ENCODE measurements around the gene CYSTM1.

The CYSTM1 gene

GRCh38 chr5:140174465-140175366, at the start of gene CYSTM1:
Gene CYSTM1 (plus strand): TSS chr5:140175188. CDS start chr5:140194466, 19,278 bp downstream.
- peak; percentile 96 for DNase-seq (ENCODE audit: low read depth)

DNA sequence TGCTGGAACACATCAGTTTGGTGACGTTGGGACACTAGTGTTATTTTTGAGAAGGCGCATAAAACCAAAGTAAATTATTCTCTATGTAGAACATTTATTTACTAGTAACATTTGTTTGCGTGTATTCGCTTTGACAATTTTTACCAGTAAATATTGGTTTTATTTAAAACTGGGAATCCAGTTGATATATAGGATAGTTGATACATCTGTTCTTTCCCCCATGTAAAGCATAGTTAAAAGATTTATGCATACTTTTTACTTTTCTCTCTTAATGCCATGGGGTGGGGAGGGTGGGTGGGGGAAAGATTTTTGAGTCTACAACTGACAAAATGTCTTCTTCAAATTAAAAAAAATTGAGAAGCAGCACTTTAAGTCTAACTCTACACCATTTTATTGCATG, 49.4 kb upstream of the CYSTM1 start, which contains the start of gene IGIP:
Gene IGIP (plus strand): TSS at position 301 of the 400 bp plus-strand sequence. CDS start 2,540 bp downstream, outside the sequence.
- DNase-seq (ENCODE audit: low read depth), result no peak

DNA sequence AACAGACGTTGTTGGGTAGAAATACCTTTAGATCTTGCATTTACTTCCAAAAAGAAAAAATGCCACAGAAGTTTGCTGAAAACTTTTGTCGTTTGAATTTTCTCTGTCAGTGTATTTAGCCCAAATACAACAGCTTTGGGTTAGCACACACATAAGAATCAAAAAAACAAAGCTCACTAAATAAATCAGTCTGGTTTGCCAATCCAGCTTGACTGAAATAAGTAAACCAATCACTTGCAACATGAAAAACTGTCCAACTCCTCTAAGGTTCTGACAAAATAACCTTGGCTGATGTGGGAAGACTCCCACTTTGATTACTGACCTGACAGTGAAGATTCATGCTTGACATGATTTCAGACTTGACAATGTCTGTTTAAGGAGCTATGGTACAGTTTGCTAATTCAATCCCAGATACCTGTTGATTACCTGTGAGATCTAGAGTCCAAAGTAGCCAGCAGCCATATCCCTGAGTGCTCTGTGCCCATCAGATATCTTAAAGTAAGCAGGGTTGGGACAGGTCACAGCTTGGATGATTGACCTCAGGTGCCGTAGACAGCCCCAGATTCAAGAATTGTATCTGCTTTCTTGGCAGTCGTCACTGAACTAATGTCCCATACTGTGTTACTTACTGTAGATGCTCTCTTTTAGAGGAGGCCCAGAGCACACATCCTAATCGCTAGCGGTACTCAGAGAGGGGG, 48.5 kb upstream of the CYSTM1 start:
- no peak for DNase-seq (ENCODE audit: low read depth)

GRCh38 chr5:140128376-140128775, 46.6 kb upstream of the CYSTM1 start:
- DNase-seq (ENCODE audit: low read depth), result no peak

- DNase-seq (ENCODE audit: low read depth), result no peak
Measured at GRCh38 chr5:140130949-140131733, 43.8 kb upstream of the CYSTM1 start.

GRCh38 chr5:140131967-140132409, 43.0 kb upstream of the CYSTM1 start:
- no peak for DNase-seq (ENCODE audit: low read depth)

DNA sequence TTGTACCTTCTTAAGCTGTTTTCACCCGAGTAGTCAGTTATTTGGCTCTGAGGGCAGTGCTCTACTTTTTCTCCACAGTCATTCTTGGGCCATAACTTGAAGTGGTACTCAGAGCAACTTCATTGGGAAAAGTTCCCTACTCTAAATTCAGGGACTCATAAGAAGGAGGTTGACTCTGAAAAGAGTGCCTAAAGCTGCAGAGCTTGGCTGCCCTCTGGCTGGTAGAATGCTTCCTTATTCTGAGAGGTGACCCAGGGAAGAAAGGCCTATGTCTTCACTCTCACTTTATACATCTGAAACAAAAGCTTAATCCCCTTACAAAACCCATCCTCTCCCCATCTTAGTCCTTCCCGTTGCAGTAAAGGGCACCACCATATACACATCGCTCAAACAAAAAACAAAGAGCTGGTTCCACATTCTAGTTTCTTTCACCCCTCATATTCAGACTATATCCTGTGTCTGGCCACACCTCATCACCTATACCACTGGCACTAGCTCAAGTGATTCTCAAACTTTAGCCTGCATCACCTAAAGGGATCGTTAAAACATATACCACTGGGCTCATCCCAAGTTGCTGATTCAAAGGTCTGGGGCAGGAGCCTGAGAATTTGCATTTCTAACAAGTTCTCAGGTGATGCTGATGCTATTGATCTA, 41.3 kb upstream of the CYSTM1 start:
- DNase-seq (ENCODE audit: low read depth), result no peak

GRCh38 chr5:140134277-140134935, 40.6 kb upstream of the CYSTM1 start:
- DNase-seq (ENCODE audit: low read depth), result no peak

DNA sequence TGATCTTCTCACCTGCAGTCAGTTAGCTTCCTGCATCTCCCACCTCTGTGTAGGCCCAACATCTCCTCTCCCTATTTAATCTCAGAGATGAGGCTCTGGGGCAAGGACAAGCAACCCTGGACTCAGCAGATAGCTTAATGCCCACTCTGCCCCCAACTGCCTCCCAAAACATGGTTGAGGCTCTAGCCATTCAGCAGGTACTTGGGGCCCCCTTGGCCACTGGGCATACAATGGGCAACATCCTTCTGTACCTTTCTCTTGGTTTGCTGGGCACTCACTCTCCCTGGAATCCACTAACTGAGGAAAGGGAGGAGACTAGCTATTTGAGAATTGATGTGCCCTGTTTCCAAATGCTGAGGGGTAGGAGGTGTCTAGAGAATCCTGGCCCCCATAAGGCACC, 39.9 kb upstream of the CYSTM1 start:
- DNase-seq (ENCODE audit: low read depth), result no peak

GRCh38 chr5:140136624-140137023, 38.4 kb upstream of the CYSTM1 start:
- no peak for DNase-seq (ENCODE audit: low read depth)

GRCh38 chr5:140140435-140140834, 34.6 kb upstream of the CYSTM1 start:
- DNase-seq (ENCODE audit: low read depth), result no peak

GRCh38 chr5:140141241-140141640, 33.7 kb upstream of the CYSTM1 start:
- DNase-seq (ENCODE audit: low read depth), result no peak

DNA sequence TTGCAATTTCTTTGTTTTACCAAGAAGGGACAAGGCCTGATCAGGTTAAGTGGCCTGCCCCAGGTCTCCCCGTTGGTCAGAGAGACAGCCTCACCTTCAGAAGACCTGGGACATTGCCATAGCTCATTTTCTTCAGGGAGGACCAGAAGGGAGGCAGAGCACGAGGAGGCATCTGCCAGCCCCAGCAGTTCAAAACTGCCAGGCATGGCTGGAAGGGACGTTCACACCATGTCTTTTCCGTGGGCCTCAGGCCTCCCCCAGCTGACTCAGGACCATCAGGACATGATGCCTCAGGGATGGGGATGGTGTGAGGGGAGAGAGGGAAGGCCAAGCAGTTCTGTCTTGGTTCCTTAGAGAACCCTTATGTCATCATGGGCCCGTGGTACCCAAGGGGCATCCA, 32.7 kb upstream of the CYSTM1 start:
- no peak for DNase-seq (ENCODE audit: low read depth)

DNA sequence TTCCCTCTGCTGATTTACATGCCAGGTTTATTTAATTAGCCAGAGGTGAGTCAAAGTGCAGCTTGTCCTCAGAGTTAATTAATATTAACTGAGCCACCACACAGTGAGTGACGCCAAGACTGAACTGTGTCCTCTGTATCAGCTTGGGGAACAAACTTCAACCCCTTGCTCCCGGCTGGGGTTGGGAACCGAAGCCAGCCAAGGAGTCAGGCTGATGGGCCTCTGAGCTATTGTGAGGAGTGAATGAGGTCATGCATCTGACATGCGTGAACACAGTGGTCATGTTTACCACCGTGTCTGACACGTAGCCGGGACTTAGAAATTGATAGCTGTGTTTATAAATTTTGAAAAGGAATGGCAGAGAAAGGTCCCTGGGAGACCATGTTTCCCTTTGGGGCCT, 32.1 kb upstream of the CYSTM1 start:
- DNase-seq (ENCODE audit: low read depth), result no peak

DNA sequence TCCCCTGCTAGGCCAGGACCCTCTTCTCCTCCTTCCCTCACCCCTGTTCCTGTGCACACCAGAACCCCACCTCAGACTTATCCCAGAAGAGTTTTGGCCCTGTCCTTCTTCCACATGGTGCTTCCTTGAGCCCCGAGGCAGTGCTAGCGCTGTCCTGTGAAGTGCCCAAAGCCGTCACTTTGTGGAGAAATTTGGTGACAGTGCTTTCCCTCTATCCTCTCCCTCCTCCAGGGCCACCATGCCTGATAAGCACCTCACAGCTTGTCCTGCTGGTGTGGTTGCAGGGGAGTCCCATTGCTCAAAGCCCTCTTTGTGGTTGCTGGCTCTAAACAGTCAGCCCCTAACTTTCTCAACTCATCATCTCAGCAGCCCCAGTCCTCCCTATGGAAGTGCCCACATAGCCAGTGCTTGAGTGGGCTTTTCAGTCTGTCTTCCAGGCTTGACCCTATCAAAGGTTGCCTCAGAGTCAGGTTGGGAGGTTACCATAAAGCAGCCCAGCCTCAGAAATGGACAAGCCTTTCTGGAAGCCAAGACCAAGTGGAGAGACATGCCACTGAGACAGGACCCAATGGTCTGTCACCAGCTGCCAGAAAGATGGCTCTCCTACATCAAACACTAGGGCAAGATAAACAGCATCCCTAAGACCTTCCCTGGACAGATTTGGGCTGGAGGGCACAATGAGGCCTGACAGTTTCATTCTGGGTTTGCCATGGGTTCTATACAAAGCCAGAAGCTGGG, 31.3 kb upstream of the CYSTM1 start:
- DNase-seq (ENCODE audit: low read depth), result no peak

DNA sequence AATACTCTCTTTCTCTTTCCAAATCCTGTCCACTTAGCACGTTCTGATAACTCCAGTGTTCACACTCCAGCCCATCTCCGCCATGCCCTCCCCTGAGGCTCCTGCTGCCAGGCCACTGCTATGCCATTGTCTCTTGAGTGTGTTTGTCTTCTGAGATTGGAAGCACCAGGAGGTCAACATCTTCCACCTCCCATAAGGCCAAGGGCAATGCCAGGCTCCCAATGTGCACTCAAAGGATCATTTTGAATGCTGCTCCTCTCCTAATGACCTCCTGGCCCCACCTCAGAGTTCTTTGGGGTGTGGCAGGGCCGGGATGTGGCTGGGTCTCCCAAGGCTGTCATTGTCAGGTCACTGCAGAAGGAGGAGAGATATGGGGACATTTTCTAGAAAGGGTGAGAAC, 29.7 kb upstream of the CYSTM1 start:
- no peak for DNase-seq (ENCODE audit: low read depth)

- DNase-seq (ENCODE audit: low read depth), result peak; percentile 33
Measured at GRCh38 chr5:140145818-140146522, 29.0 kb upstream of the CYSTM1 start.

DNA sequence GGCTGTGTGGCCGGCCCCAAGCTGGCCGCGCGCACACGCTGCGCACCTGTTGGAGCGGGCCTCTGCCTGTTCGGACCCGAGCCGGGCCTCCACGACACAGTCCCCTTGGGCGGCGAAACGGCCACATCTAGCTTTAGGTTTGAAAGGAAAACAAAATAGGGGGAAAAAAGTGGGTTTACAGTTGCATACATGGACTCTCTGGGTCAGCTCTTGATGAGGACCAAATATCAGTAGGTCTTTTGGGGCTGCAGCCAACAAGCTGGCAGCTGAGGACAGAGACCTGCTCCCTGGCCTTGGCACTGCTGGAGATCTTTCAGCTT, 28.5 kb upstream of the CYSTM1 start:
- DNase-seq (ENCODE audit: low read depth), result no peak

DNA sequence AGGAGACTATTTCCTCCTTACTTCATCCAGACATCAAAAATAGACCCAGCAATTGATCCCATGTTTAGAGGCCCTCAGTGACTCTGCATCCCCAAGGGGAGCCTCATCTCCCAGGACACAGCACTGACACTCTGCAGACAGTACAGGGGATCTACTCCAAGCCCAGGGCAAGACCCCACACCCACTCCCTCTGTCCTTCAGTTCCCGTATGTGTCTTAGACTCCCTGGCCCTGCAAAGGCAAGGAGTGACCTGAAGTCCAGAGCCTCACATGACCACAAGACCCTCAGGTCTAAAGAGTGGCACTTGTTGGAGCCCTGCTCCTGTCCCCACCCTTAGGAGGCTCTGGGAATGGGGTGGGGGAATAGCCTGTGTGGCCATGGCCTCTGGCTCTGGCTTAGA, 27.5 kb upstream of the CYSTM1 start:
- no peak for DNase-seq (ENCODE audit: low read depth)

- no peak for DNase-seq (ENCODE audit: low read depth)
Measured at GRCh38 chr5:140148508-140148907, 26.5 kb upstream of the CYSTM1 start.

Data from stimulated activated CD4-positive, alpha-beta T cell treated with anti-CD3 and anti-CD28 coated beads, Interleukin-2, amount 100 ng/mL, for 4 hours (primary cell).